GM19193 (cell line): ENCODE data around the gene IMMP2L.

Experiments used
- POLR2A ChIP-seq: IDR thresholded peaks from 4 replicates; pipeline ENCODE4 v1.6.1; 2011; ENCODE audit not compliant: insufficient read depth, insufficient read length; ENCODE audit errors: extremely low read depth

Gene IMMP2L

DNA sequence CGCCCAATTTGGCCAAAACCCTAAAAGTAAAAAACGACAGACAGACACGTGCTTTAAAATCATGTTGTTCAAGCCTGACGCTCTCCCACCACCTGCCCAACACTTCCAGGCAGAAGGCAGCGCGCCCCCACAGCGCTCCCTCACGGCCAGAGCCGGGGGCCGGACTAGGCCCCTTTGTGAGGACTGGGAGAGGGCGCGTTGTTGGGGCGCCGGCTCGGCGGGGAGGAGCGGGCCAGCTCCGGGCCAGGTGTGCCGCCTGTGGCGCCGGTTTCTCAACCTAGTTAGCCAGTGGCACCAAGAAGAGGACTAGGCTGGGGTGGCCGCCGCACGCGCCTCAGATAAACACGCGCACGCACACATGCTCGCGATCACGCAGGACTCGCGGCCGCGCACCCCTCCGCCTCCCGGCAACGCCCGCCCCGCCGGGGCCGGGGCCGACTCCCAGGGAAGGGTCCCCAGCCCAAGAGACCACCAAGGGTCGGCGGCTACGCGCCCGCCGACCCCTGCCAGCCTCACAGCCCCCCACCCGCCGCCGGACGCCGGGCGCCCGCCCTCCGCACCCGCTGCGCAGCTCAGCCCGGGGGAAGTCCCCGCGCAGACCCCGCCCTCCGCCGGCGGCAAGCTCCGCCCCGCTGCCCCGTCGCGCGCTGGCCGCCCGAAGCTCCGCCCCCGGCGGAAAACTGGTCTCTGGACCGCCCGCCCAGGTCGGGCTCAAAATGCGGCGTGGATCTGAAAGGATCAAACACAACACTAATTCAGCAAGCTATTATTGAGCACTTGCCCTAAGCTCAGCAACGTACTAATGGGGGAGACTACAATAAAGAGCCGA lies at the start of gene IMMP2L:
IMMP2L (minus strand) TSS at position 589 of the 829 bp plus-strand sequence.
- no peak for TF ChIP-seq POLR2A

DNA sequence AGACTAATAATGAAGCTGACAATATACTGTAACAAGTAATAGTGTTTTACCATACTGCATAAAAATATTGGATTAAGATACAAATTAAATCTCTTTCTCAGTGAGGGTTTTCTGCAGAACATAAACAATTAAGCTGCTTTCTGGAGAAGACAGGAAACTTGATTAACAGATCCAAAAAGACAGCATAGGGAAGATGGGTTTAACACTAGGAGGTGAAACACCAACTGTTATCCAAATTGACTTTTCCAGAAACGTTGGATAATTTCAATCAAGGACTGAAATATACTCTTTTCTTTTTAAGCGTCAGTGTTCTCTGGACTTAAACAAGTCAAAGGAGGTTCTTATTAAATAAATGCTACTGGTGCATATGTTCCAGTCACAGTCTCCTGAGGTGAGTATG lies 45.3 kb upstream of the IMMP2L start:
- TF ChIP-seq POLR2A, result no peak

DNA sequence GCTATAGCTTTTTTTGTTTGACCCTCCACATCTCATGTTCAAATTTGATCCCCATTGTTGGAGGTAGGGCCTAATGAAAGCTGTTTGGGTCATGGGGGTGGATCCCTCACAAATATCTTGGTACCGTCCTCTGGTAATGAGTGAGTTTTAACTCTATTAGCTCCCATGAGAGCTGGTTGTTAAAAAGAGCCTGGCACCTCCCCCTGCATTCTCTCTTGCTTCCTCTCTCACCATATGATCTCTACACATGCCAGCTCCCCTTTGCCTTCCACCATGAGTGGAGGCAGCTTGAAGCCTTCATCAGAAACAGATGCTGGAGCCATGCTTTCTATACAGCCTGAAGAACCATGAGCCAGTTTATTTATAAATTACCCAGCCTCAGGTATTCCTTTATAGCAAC lies 43.0 kb upstream of the IMMP2L start:
- no peak for TF ChIP-seq POLR2A

DNA sequence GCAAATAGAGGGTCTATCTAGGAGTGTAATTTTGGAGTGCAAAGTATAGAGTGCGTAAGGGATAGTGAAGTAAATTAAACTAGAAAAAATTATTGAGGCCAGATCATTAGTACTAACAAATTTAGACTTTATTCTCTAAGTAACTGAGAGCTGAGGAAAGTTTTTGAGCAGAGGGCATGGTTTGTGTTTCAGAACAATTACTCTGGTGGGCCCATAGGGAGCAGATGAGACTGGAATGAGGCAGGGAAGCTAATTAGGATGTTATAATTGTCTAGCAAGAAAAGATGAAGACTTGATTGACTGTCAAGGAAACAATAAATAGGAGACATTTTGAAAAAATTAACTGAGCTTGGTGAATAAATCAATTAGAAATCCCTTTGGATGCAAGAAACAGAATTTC lies 37.8 kb upstream of the IMMP2L start:
- TF ChIP-seq POLR2A, result no peak

DNA sequence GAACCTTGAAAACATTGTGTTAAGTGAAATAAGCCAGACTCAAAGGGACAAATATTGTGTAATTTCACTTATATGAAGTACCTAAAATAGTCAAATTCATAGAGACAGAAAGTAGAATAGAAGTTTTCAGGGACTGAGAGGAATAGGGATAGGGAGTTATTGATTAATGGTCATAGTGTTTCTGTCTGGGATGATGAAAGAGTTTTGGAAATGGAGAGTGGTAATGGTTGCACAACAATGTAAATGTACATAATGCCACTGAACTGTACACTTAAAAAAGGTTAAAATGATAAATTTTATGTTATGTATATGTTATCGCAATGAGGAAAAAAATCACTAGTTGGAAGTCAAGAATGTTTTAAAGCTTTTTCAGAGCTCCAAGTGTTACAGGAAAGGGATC lies 33.5 kb upstream of the IMMP2L start:
- no peak for TF ChIP-seq POLR2A

DNA sequence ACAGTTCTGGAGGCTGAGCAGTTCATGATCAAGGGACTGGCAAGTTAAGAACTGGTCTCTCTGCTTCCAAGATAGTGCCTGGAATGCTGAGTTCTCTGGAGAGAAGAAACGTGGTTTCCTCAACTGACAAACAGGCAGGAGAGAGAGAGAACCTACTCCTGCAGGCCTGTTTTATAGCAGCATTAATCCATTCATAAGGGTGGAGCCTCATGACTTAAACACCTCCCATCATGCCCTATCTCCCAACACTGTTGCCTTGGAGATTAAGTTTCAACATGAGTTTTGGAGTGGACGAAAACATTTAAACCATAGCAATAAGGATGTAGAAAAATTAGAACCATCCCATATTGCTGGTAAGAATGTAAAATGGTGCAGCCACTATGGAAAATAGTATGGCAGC lies 32.3 kb upstream of the IMMP2L start:
- no peak for TF ChIP-seq POLR2A

DNA sequence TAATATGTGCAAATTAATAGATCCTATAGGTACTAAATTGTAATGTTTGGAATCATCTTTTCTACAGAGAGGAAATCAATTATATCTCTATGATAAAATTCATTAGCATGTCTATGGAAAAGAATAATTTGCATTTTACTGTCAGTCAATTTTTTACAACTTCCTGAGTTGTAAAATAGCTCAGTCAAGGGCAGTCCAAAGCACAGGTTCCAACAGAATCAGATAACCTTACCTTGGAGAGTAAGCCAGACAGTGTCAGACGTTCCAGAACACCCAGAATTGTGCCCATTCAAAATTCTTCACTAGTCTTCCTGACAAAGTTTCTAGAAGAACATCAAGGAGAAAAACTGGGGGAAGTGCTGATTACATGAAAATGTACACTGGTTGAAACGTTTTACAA lies 31.1 kb upstream of the IMMP2L start:
- no peak for TF ChIP-seq POLR2A

DNA sequence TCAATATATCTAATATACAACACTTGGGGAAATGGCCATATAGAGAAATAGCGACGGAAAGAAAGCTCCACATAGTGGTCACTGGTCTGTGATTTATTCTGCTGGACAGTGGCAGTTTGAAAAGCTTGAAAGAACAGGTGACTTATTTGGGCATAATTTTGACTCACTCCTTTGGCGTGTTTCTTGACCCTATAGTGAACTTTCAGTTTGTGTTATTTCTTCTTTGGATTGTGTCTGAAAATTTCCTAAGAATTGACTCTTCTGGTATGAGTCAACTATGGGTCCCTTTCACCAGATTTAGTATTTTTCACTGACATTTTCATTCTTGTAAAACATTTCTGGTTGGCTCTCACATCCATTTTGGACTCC lies 25.8 kb upstream of the IMMP2L start:
- TF ChIP-seq POLR2A, result no peak

DNA sequence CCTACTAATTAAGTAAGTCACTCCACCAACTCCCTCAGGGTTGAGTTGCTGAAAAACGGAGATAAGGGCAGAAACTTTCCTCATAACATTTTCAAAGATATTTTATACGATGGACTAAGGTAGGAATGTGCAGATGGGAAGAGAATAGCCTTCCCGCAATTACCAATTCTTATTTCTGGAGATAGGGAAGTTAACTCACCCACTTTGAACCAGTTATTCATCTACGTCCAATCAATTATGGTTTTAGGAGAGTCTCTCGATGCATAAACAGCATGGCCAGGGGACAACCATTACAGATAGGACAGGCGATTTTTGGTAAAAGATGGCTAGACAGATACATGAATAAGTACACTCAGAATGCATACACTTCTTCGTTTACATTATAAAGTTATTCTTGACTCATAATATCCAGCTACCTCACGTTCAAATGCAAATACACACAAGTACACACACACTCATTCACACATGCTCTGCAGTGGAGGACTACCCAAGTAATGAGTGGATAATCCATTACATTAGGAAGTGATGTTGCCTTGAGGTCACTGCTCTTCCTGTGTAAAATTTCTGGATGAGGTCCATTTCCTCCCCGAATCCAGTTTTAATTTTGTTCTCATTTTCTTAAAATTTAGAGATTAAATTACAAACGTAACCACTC lies 25.2 kb upstream of the IMMP2L start:
- no peak for TF ChIP-seq POLR2A

DNA sequence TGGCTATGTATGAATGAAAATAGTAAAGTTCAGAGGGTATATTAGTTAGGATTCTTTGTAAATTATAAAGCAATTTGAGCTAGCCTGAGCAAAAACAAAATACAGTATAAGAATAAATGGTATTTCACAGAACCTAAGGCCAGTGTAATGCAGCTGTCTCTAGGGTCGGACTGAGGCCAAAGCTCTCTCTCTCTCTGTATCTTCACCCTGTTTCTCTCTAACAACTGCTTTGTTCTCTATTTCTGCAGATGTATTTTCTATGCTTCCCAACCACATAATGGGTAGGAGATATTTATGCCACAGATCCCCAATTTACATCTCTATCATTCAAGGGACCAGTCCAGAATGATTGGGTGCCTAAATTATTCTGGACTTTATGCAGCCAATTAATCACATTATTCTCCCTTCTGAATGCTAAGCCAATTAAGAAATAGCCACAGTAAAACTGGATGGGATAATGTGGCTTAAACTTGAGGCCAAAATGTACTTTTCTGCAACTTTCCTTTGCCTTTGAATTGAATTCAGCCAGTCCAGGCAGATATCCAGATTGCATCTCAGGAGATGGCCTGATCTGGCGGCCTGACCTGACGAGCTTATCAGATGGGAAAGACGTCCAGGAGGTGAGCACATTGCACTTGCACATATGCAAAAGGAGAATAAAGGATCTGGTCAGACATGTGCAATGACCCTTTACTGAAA lies 24.6 kb upstream of the IMMP2L start:
- no peak for TF ChIP-seq POLR2A

DNA sequence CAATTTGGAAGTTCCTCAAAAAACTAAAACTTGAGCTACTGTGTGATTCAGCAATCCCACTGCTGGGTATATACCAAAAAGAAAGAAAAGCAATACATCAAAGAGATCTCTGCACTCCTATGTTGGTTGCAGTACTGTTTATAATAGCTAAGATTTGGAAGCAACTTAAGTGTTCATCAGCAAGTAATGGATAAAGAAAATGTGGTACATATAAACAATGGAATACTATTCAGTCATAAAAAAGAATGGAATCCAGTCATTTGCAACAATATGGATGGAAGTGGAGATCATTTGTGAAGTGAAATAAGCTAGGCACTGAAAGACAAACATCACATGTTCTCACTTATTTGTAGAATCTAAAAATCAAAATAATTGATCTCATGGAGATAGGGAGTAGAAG lies 16.5 kb upstream of the IMMP2L start:
- no peak for TF ChIP-seq POLR2A

DNA sequence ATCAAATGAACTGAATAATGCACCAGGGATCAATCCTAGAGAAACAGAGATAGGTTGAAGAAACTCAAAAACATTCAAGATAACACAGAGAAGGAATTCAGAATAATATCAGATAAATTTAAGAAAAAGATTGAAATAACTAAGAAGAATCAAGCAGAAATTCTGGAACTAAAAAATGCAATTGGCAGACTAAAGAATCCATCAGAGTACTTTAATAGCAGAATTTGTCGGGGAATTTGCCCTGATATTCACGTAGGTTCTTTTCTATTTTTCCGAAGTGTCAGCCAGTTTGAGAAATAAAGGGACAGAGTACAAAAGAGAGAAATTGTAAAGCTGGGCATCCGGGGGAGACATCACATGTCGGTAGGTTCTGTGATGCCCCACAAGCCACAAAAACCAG lies 9.4 kb upstream of the IMMP2L start:
- TF ChIP-seq POLR2A, result no peak

DNA sequence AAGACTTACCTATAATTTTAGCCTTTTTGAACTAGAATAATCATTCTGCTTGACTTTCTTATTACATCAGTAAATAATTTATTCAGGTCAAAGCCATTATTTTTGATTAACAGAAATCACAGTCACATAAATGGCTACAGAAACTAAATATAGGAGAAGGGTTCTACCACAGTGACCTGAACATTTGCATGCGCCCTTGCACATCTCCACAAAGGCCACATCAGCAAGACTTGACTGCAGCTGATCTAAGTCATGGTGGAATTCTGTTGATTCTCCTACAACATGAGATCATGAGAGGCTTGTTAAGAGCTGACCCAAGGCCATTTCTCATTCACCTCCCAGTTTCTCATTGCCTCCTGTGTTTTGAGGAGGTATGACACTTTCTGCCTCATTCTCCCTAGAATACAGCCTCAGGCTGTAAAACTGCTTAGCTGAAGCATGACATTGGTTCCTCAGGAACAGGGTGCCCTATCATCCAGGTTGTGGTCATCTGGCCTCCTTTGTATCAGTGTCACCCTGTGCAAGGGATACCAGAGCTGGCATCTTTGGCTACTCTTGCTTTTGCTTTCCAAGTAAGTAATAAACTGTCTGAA lies 6.7 kb upstream of the IMMP2L start:
- no peak for TF ChIP-seq POLR2A

DNA sequence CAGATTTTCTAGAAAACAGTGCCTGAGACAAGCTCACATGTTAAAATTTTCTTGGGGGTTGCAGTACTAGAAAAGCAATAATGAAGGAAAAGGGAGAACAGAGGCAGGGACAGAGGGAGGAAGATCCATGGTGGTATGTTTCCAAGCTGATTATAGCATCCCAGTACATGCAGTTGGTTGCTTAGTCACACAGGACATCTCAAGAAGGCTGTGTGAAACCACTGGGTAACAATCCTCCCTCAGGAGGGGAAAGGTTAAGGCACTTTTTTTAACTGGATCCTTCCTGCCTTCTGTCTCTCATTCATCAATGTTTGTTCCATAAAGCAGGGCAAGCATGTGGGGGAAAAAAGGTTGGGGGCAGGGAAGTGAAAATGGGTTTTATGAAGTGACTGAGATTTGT lies 6.1 kb upstream of the IMMP2L start:
- TF ChIP-seq POLR2A, result no peak

DNA sequence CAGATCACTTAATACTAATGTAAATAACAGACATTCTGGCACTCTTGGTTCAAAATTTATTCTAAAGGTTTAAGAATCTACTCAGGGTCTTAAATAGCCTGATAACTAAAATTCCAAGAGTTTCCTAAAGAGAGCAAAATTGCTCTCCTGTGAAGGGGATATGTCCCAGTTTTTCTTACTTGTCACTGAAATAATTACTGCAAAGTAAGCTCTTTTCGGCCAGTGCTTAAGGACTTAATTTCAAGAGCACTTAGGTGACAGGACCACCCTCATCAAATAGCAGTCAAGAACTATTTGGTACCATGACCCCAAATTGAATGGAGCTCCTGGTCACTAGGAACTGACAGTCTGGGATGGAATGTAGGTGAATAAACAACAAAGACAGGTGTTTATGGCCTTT lies 1.8 kb upstream of the IMMP2L start:
- no peak for TF ChIP-seq POLR2A

DNA sequence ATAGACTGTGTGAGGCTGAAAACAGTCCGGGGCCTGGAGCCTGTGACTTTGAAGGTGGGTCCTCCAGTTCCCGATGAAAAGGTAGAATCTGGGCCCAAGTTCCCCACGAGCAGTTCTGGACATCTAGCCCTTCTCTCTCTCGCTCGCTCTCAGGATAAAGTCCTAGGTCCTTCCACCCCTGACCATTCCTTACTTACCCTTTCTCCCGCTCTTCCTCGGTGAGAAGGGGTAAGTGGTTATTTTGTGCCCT lies 713 bp downstream of the IMMP2L start:
- no peak for TF ChIP-seq POLR2A
